ENCODE measurements around the gene NAV2.
A peak's percentile ranks its signal among the peaks of the same experiment; 100 is the strongest.

NAV2 gene

GRCh38 chr11:19768197-19768596 is 55.6 kb downstream of the NAV2 start:
- DNase-seq (ENCODE audit: low read depth): no peak
- no peak for TF ChIP-seq CTCF (conservative IDR thresholded peaks at IDR 0.05; ENCODE audit: low read depth, low read length)
- H3K4me3 ChIP-seq (ENCODE audit: low read depth, low read length): no peak overlapping the region

- no peak for DNase-seq (ENCODE audit: low read depth)
- H3K4me3 ChIP-seq (ENCODE audit: low read depth, low read length): no peak overlapping the region
- no peak for TF ChIP-seq CTCF (conservative IDR thresholded peaks at IDR 0.05; ENCODE audit: low read depth, low read length)
Measured at GRCh38 chr11:19768815-19769214, 56.2 kb downstream of the NAV2 start.

GRCh38 chr11:19769820-19770219 is 57.2 kb downstream of the NAV2 start:
- peak; percentile 67 for DNase-seq (ENCODE audit: low read depth)
- no peak overlapping the region for H3K4me3 ChIP-seq (ENCODE audit: low read depth, low read length)
- no peak for TF ChIP-seq CTCF (conservative IDR thresholded peaks at IDR 0.05; ENCODE audit: low read depth, low read length)

- DNase-seq (ENCODE audit: low read depth): no peak
- no peak overlapping the region for H3K4me3 ChIP-seq (ENCODE audit: low read depth, low read length)
- TF ChIP-seq CTCF (conservative IDR thresholded peaks at IDR 0.05; ENCODE audit: low read depth, low read length): no peak
Measured at GRCh38 chr11:19770277-19770676, 57.6 kb downstream of the NAV2 start.

GRCh38 chr11:19771463-19771862 is 58.8 kb downstream of the NAV2 start:
- TF ChIP-seq CTCF (conservative IDR thresholded peaks at IDR 0.05; ENCODE audit: low read depth, low read length): no peak

GRCh38 chr11:19772480-19772879 is 59.8 kb downstream of the NAV2 start:
- no peak overlapping the region for H3K4me3 ChIP-seq (ENCODE audit: low read depth, low read length)
- no peak for TF ChIP-seq CTCF (conservative IDR thresholded peaks at IDR 0.05; ENCODE audit: low read depth, low read length)
- no peak for DNase-seq (ENCODE audit: low read depth)

More at GRCh38 chr11:19771463-19771862, 58.8 kb downstream of the NAV2 start:
- H3K4me3 ChIP-seq (ENCODE audit: low read depth, low read length): no peak overlapping the region
- DNase-seq (ENCODE audit: low read depth): no peak

- H3K4me3 ChIP-seq (ENCODE audit: low read depth, low read length): no peak overlapping the region
- no peak for DNase-seq (ENCODE audit: low read depth)
- TF ChIP-seq CTCF (conservative IDR thresholded peaks at IDR 0.05; ENCODE audit: low read depth, low read length): no peak
Measured at GRCh38 chr11:19774329-19774728, 61.7 kb downstream of the NAV2 start.
